K562 (cell line): ENCODE data around the gene ZNF81. TPM values are rescaled to one million over a fixed set of nuclear protein-coding genes. Genes with fewer than 3 reads are reported as not detected.
A peak's percentile ranks its signal among the peaks of the same experiment; 100 is the strongest.

Experiments used
- HDAC3 ChIP-seq: fragments of 450-650 bp; IDR thresholded peaks from 2 replicates; pipeline ENCODE4 v1.6.1; 2018; ENCODE audit warnings: borderline replicate concordance, mild to moderate bottlenecking, moderate library complexity; ENCODE audit not compliant: partially characterized antibody
- PML ChIP-seq: IDR thresholded peaks from 2 replicates; pipeline ENCODE4 v1.6.1; 2012; ENCODE audit warnings: low read length, inconsistent platforms
- RAD51 ChIP-seq: fragments of 450-650 bp; IDR thresholded peaks from 2 replicates; pipeline ENCODE4 v1.7.1; 2016; ENCODE audit warnings: low read depth, mild to moderate bottlenecking, borderline replicate concordance
- RNF219 ChIP-seq: fragments of 250-450 bp; sonication (Bioruptor Pico); IDR thresholded peaks from 2 replicates; pipeline ENCODE4 v1.5.0; 2022; ENCODE audit warnings: mild to moderate bottlenecking
- ZNF263 ChIP-seq: sonication (generic); formaldehyde crosslinking; IDR thresholded peaks from 2 replicates; pipeline ENCODE4 v1.8.0; 2022; ENCODE audit warnings: mild to moderate bottlenecking, missing genetic modification reagents, borderline replicate concordance
- ZNF277 ChIP-seq: fragments of 250-450 bp; sonication (Bioruptor Pico); IDR thresholded peaks from 2 replicates; pipeline ENCODE4 v1.8.0; 2022; ENCODE audit warnings: inconsistent platforms, mild to moderate bottlenecking, moderate library complexity, borderline replicate concordance
- ZNF592 ChIP-seq: fragments of 450-650 bp; IDR thresholded peaks from 2 replicates; pipeline ENCODE4 v1.6.1; 2017; ENCODE audit warnings: antibody characterized with exemption, mild to moderate bottlenecking
- polyA plus RNA-seq, 8 experiments: library from polyadenylated mRNA; depleted of rRNA in 4 of 8; stranded (reverse) in 5 of 8; unstranded in 3 of 8; fragments of >200 nt; fragmentation: Nextera tagmentation in 2 of 8; fragmentation: Illumina TruSeq in 1 of 8; extraction: Ambion mirVana in 2 of 8; extraction: Trizol in 1 of 8; gene quantifications; 2 replicates each; pipeline versions ENCODE4 v1.2.1 to v1.2.3, GENCODE V29; 2011 to 2014; ENCODE audit warnings: inconsistent platforms in 1 of 8, missing spikeins in 1 of 8
- total RNA-seq, 7 experiments: library from RNA; depleted of rRNA in 6 of 7; stranded (reverse); fragments of >200 nt in 6 of 7; fragmentation: Illumina TruSeq in 2 of 7; extraction: Trizol in 2 of 7; gene quantifications; 2 replicates each; pipeline versions ENCODE4 v1.2.1 to v1.2.3, GENCODE V29; 2011 to 2021; ENCODE audit warnings: low replicate concordance in 1 of 7
- TF ChIP-seq, protein P1 (sequence below): fragments of 200-800 bp; sonication (Bioruptor generic); IDR thresholded peaks from 2 replicates; pipeline ENCODE4 v1.6.1; 2017; ENCODE audit warnings: missing genetic modification characterization, missing compliant biosample characterization

Gene ZNF81
- total and polyA plus RNA-seq, 9 of the 15 experiments (the other 6 are each of a cell fraction or from before 2014, with no cell fraction given): 2.4 to 9.6 (median 4.9) TPM

DNA sequence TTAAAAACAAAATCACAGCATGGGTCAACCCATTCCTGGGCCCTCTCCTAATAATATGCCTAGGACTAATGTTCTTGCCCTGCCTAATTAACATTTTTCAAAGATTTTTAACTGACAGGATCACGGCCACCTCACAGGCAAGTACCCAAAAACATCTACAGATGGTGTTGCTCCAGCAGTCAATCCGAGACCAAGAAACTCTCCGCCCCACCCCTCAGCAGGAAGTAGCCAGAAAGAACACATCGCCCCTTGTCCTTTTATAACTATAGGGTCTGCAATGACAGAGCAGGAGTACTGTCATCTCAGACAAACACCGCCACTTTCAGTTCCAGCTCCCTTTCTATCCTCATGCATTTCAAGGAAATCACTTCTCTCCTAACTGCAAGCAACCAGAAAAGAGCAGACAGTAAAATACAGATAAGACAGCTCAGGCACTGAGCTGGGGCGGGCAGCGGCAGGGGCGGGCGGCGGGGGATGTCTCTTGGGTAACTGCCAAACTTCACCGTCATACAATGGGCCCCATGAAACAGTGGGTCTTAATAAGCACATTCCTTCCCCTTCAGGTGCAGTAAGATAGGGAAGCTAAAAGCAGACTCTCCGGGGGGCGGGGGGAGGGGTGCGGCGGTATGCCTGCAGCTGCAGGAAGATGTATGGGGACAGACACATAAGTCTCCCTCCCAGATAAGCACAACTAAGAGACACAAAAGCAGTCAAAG is 99.7 kb downstream of the ZNF81 start (continued):
- TF ChIP-seq ZNF277 (no peak), ZNF263 (no peak), PML (peak; percentile 54; the same call in 1 of the 2 replicates), RAD51 (no peak), HDAC3 (no peak), RNF219 (no peak), ZNF592 (no peak)
- TF ChIP-seq, protein P1, sequence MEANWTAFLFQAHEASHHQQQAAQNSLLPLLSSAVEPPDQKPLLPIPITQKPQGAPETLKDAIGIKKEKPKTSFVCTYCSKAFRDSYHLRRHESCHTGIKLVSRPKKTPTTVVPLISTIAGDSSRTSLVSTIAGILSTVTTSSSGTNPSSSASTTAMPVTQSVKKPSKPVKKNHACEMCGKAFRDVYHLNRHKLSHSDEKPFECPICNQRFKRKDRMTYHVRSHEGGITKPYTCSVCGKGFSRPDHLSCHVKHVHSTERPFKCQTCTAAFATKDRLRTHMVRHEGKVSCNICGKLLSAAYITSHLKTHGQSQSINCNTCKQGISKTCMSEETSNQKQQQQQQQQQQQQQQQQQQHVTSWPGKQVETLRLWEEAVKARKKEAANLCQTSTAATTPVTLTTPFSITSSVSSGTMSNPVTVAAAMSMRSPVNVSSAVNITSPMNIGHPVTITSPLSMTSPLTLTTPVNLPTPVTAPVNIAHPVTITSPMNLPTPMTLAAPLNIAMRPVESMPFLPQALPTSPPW: peak; percentile 92
